HG03354 (cell line): Measurements from ENCODE around the gene MAGEA9B.
A peak's percentile ranks its signal among the peaks of the same experiment; 100 is the strongest.
"Not testable (repeated sequence)": the region's sequence is repeated elsewhere in the genome, so short reads cannot be mapped to it uniquely, and the experiment has no call there.

ENCODE experiments used
- ATAC-seq: cut with Tn5 transposase; IDR thresholded peaks from one replicate; pipeline ENCODE4 v1.9.1; 2021; ENCODE audit warnings: mild to moderate bottlenecking; ENCODE audit not compliant: unreplicated experiment, poor library complexity, severe bottlenecking

Gene MAGEA9B

GRCh38 chrX:149573456-149573855 is 13.8 kb downstream of the MAGEA9B start:
- peak; percentile 100 for ATAC-seq

DNA sequence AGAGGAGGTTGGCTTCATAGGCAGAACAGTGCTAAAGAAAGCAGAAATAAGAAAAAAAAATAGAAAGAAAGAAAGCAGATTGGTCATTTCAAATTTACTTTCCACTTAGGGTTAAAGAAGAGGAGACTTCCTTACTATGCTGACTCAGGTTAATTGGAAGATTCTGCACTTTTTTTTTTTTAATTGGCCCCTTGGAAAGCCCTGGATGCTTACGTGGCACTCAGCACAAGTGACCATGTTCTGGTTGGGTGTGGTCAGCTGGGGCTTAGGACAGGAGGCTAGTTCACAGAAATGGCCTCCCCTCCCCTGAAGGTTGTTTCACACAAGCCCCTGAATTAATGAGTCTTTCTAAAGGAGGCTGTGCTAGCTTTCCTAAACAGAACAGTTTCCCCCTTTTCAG is 14.5 kb downstream of the MAGEA9B start:
- no peak for ATAC-seq

DNA sequence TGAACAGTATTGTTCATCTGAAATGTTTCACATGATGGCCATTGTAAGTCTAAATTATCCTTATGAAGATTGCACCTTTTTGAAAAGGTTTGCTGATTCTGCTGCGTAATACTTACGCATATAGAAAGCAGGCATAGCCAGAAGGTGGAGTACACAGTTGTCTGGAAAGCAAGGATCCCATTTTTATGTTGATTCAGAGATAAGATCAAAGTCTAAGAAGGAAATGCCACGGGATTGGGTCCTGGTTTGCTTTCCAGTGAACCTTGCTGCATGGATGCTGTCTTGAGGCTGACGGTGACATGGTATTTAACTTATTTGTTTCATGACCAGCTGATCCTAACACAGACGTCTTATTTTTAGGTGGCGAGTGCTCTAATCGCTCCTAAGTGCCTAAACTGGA is 15.5 kb downstream of the MAGEA9B start:
- no peak for ATAC-seq

DNA sequence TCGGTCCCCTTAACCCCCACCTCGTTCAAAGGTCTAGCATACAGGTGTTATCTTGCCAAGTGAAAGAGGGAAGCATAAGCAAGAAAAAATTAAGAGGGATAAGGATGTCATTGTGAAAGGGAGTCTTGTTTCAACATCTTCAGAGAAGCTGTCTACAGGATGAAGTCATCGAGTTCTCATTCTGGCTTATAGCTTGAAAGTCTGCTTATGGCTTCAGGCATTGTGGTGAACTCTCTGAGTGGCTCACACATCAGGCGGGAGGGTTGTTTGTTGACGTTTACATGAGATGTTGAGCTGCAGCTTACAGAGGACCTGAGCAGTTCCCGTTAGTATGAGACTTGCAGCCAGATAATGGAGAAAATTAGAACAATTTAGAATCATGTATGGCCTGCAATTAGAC is 16.6 kb downstream of the MAGEA9B start:
- ATAC-seq, result no peak

DNA sequence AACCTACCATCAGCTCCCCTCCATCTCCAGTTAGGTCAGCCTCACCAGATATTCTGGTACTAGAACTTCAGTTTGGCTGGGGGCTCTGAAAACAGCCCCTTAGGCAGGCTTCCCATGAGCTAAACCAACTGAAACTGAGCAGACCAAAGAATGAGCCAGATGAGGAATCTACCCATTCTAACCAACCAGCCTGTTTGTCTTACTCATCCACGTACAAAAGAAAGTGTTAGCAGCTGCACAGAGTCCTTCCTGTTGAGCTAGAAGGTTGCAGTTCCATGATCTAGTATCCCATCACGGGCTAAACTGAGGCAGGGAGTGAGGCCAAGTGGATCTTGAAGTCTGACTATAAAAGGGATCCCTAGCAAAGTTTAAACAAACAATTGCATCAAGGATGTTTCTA is 17.5 kb downstream of the MAGEA9B start:
- no peak for ATAC-seq

DNA sequence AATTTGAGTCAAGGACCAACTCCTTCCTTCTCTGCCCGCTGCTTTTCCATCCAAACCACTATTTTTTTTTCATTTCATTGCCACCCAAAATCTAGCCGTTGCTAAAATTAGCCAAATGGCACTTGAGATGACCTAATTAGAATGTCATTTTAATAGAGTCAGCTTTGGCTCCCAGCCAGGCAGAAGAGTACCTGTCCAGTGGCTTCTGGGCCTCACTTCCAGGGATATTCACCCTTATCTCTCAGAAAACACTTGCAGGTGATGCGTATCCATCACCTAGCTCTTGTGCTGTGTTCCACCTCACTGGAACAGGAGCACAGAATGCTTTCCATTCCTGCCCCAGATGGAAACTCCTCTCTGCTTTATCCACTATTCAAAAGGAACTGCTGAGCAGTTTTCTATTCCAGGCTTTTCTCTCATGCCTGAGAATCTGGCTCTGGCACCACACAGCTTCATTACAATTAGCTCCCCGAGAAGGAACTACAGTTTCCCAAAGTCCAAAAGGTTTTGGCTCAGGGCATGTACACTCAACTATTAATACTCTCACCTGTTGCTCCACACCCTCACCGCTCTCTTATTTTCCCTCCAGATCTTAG is 18.5 kb downstream of the MAGEA9B start:
- ATAC-seq, result no peak

DNA sequence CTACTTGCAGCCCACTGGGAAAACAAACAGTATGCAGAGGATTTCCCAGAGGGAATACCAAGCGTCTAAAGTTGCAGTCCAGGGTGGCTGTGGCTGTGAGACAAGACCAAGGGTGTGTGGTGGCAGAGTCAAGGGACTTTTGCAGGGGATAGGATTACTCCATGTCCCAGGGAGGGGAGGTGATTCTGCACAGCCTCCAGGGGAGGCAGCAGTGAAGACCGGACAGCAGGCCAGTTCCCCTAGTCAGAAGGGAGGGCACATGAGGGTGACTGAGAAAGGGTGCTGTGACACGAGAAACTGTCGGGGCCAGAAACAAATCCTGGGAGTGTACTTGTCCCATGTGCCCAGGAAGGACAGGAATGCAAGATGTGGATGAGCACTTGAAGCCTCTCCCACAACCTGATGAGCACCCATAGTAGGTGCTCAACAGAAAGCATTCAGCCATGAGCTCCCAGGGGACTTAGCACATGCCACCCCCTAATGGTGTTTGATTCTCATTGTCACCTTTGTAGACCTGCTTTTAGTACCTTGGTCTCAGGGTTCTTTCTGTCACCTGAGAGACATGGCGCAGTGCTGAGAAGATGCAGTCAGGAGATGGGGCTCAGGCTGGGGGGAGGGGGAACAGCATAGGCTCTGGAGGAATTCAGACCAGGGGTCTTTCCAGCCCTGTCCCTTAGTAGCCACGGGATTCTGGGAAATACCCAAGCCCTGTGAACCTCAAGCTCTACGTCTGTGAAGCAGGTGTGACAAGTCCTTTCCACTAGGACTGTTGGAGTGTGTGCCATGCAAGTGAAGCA is 19.4 kb downstream of the MAGEA9B start:
- no peak for ATAC-seq

DNA sequence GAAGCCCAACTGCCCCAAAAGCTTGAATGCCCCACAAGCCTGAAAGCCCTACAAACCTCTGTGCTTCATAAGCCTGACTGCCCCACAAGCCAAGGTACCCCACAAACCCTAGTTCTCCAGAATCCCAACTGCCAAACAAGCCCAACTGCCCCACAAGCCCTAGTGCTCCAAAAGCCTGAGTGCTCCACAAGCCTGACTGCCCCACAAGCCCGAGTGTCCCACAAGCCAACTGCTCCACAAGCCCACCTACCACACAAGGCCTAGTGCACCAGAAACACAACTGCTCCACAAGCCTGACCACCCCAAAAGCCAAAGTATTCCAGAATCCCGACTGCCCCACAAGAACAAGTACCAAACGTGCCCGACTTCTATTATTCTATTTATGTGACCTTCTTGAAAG is 23.9 kb downstream of the MAGEA9B start:
- ATAC-seq, result no peak

DNA sequence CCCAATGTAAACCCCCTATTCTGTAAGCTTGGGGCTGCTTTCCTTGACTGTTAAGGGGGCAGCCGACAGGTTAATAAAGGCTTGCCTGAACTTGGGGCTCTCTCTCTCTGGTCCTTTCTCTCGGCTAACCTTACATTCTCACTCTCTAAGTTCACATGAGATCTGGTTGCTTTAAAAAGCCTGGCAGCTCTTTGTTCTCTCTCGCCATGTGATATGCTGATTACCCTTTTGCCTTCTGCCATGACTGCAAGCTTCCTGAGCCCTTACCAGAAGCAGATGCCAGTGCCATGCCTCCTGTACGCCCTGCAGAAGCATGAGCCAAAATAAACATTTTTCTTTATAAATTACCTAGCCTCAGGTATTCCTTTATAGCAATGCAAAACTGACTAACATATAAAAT is 32.0 kb downstream of the MAGEA9B start:
- not testable (repeated sequence) for ATAC-seq

- ATAC-seq, result not testable (repeated sequence)
Measured at GRCh38 chrX:149551939-149552248, 35.4 kb downstream of the MAGEA9B start.

- ATAC-seq, result peak; percentile 42
Measured at GRCh38 chrX:149551245-149551938, 35.9 kb downstream of the MAGEA9B start.

GRCh38 chrX:149550454-149550853 is 36.8 kb downstream of the MAGEA9B start:
- not testable (repeated sequence) for ATAC-seq

GRCh38 chrX:149549701-149550100 is 37.6 kb downstream of the MAGEA9B start, which contains the start of gene HSFX3:
Gene HSFX3 (minus strand): TSS chrX:149549924. CDS start chrX:149549852, 72 bp downstream.
- ATAC-seq, result not testable (repeated sequence)

GRCh38 chrX:149547782-149548181 is 39.5 kb downstream of the MAGEA9B start:
- ATAC-seq, result not testable (repeated sequence)

DNA sequence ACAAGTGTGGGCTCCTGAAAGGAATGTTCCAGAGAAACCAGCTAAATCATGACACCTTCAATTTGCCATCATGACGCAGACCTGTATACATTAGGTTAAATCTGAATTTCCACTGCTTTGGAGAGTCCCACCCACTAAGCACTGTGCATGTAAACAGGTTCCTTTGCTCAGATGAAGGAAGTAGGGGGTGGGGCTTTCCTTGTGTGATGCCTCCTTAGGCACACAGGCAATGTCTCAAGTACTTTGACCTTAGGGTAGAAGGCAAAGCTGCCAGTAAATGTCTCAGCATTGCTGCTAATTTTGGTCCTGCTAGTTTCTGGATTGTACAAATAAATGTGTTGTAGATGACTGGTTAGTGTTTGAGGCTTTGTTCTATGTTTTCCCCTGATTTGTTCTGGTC is 40.3 kb downstream of the MAGEA9B start:
- ATAC-seq, result not testable (repeated sequence)

DNA sequence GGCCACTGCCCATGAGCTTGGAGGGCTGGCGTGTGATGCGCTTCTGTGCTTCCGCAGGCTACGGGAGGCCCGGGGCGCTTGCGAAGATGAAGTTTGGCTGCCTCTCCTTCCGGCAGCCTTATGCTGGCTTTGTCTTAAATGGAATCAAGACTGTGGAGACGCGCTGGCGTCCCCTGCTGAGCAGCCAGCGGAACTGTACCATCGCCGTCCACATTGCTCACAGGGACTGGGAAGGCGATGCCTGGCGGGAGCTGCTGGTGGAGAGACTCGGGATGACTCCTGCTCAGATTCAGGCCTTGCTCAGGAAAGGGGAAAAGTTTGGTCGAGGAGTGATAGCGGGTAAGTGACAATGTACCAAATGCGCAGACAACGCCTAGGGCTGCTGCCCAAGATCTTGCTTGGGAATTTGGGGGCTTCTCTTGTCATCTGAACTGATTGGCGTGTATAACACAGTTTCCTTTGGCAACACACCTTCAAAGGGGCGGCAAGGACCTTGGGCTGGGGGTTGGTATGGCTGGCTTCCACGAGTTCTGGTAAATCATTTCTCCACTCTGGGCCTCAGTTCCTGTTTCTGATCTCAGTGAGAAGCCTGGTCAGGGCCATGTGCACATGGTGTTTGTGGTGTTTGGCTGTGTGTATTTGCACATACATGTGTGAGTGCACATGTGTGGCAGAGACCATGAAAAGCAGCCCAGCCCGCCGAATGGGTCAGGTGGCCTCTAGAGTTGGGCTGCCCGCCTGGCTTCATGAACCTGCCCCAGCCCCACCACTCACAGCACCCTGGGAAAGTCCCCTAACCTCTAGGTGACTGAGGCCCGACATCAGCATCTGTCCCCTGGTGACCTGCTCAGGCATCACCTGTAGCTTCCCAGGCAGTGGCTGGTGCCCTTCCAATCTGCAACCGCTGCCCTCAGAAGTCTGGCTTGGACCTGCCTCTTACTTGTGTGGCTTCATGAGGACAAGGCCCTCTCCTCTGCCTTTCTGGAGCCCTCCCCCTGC is 41.4 kb downstream of the MAGEA9B start:
- ATAC-seq, result peak; percentile 60

DNA sequence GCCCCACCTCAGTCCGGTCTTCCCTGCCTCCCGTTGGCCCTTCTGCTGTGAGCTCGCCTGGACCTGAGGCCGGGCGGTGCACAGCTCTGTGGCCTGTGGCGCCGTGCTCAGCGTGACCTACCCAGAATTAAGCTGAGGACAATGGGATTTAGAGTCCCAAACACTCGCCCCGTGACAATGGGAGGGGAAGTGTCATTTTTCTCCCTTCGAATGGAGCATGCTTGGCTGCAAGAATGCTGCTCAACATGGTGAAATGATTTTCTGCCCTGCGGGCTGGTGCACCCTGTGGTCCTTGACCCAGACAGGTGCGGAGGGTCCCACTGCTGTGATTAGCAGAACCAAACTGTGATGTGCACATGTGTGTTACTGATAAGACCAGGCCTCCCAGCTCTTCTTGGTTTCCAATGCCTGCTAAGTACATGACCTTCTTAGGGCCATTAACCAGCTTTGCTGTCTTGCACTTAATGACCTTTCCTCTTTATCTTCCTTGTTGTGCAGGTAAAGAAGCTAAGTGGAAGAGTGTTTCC is 45.7 kb downstream of the MAGEA9B start:
- ATAC-seq, result no peak

DNA sequence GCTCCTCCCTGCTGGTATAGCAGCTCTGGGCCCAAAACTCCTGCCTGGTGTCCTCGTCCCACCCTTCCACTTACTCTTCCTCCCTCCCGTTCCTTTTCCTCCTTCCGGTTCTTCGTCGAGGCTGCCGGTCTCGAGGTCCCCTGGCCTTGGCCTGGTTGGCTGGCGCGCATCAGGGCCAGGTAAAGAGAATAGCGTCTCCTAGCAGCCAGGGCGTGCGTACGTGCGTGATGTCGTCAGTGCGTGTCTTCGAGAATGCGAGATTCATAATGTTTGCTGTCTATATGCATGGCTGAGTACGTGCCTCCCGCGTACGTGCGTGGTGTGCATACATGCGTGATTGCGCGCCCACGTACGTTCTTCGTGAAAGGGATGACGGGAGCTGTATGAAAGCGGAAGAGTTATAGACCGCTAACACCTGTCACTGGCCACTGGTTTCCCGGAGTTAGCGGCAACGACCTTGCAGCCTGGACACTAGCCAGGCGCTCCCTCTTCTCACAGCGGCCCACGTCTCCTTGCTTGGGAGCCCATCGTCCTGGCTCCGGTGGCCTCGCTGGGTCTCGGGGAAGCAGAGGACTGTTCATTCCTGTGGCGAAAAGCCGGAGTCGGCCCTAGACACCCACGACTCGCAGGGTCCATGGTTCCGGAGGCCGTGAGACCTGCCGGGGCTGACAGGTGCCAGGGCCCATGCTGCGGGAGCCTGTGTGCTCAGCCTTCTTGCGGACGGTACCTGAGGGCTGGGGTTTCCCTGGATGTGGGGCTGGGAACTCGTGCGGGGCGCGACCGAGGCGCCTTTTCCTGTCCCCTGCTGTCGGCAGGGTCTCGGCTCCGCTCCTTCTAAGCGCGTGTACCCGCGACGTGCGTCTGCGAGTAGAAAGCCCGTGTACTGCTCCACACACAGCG is 46.4 kb downstream of the MAGEA9B start, which contains the start of gene EOLA1:
TSS of gene EOLA1 (plus strand) at position 392 of the 900 bp plus-strand sequence. CDS start 4,619 bp downstream, outside the sequence.
- peak; percentile 78 for ATAC-seq
